Nucleus accumbens (tissue), 56 donors: Measurements from ENCODE around the gene SMIM35.

Experiments
- DNase-seq, 56 donors: peaks; one replicate each; lab custom pipeline; 2025; lab: John Stamatoyannopoulos, UW

SMIM35 gene

DNA sequence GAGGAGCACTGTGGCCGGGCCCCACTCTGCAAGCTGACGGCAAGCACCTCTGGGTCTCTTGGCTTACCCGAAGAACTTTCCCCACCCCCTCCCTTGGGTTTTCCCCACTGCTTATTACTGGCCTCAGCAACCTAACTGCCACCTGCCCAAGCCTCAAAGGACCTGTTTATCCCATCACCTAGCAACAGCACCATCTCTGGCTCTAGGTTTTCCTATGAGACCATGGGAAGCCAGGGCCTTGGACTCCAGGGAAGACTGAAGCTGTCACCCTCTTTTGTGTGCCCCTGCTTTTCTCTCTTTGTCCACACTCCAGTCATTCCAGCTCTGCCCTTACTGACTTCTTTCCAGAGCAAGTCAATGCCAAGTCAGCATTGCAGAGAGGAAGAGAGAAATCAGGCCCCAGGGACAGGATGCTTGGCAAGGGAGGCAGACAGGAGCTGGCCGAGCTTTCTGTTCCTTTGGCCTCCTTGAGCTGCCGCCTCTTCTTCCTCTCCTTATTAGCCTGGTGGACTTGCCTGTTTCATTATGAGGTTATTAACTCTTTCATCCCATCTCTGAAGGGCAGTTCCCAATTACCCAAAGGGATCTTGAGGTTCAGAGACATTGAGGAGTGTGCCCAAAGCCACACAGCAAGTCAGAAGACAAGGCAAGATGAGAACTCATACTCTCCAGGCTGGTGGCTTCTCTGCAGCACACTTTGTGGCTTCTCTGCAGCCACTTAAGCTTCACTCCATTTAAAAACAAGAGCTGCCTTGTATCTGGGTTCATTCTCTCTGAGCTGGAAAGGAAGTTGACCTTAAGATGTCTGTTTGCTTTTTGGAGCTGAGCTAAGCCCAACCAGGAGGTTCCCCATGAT, at the start of gene SMIM35:
TSS of gene SMIM35 (minus strand) at position 51 of the 856 bp plus-strand sequence. CDS start 206 bp downstream, outside the sequence.
- peak in 4 of 56 donors; percentile 6 to 13 (median 10) for DNase-seq

DNA sequence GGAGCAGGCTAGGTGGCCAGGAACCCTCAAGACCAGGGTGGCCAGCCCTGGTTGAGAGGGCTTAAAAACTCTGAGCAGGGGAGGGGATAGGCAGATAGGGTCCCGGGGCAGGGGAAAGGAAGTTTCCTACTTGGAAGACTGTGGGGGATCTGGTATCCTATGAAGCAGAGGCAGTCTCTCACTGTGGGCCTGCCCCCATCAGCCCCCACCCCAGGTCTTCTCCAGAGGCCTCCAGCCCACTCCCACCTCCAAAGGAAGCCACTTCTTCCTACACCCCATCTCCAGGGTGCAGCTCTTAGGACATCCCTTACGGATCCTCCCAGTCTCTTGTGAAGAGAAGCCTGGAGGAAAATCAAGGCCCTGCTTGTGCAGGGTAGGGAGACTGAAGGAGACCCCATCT, 49.6 kb upstream of the SMIM35 start:
- no peak for DNase-seq

DNA sequence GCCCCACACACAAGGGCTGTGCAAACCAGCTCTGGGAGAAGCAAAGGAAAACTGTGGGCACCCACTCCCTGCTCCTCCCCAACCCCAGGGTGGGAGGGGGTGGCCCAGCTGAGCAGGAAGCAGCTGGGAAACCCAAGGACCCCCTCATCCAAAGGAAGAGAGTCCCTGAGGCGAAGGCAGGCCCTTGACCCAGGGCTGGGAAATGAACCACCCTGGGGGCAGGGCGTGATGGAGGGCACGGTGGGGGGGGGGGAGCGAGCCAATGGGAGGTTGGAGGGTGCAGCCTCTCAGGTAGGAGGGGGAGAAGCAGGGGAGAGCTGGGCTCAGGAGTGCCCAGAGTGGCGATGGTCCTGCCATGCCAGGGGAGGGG, 49.0 kb upstream of the SMIM35 start:
- DNase-seq, result no peak

DNA sequence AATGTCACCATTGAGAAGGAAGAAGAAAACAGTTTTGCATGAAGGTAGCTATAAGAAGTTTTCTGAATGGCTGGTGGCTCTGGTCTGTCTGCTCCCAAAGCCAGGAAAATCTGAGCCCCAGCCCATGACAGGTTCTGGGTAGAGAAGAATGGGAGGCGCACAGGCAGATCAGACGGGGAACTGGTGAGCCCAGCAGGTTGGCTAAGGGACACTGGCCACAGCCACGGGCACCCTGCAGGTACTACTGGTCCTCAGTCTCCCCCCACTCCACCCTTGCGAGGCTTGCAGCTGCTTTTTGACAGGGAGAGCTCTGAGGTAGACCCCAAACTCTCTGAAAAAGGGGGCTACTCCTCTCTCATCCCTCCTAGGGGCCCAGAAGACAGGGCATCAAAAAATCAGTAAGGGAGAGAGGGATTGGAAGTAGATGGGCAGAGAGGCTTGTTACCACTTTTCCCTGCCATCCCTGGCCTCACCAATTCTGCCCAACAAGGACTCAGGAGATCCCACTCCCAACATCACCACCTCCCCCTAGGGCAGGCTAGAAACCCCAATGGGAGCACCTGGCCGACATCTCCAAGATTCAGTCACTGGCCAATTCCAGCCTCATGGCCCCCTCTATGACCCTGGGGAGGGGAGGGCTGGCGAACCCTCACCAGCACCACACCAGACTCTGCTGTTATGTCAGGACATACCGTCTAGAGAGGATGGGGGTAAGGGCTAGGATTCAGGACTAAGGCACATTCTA, 48.5 kb upstream of the SMIM35 start:
- no peak for DNase-seq

DNA sequence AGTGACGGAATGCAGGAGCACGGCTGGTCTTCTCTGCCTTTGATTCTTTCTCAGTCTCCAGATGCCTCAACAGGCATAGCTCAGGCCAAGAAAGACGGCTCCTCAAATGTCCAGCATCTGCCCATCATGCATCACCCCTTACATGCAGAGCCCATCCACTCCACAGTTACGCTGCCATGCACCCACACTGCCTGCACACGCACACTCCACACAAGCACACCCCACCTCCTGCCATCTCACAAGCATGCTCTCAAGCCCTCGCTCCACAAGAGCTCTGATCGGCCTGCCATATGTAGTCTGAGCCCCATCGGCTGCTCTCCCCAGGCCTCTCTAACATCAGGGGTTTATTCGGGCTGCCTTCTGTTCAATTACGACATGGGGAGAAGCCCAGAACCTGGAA, 47.1 kb upstream of the SMIM35 start:
- DNase-seq, result no peak

DNA sequence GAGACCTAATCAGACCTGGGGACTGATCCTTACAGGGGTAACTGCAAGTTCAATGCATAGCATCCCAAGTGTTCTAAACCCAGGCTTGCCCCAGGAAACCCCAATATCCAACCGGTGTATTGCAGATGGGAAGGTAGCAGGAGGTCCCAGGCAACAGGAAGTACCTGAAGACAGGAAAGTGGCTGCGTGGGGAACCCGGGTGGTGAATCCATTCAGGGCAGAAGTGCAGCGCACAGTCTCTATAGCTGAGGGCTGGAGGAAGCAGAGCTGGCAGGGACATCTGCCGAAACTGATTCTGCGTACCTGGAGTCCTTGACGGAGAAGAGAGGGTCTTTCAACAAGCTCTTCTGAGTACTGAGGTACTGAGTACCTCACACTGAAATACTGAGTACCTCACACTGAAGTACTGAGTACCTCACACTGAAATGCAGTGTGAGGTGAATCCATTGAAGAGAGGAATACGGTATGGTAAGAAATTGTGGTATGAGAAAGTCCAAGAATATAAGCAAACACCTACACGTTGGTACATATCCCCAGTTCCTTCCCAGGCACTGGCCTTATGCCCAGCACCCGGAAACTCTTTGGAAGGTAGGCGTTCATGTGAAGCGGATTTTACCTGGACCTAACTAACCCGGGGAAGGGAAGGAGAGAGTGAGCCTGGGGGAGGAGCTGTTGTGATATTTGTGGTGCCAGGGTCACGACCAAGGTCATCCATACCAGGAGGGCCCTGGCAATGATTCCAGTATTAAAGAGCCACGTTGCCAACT, 45.8 kb upstream of the SMIM35 start:
- no peak for DNase-seq

DNA sequence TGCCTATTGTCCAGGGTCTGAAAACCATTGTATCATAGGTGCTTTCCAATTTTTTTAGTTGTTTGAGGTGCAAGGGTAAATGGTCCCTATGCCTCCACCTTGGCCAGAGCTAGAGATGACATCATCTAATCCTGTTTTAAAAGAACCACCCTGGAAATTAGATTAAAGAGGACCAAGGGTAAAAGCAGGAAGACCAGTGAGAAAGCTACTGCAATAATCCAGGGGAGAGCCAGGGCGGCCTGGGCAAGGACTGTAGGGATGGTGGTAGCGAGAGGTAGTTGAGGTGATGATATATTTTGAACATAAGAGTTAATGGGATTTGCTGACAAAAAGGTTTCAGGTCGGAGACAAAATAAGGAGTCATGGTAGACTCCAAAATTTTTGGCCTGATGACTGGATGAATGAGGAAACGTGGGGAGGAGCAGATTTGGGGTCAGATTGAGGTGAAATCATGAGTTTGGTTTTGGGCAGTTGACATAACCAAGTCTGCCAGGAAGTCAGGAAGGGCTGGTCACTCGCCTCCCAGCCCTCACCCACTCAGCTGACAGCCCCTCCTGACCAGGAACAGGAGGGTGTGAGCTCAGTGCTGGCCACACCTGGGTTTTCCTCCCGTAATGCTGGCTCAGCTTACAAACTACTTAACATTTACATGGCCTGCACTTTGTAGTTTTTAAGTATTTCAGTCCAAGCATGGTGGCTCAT, 42.9 kb upstream of the SMIM35 start:
- DNase-seq, result no peak

DNA sequence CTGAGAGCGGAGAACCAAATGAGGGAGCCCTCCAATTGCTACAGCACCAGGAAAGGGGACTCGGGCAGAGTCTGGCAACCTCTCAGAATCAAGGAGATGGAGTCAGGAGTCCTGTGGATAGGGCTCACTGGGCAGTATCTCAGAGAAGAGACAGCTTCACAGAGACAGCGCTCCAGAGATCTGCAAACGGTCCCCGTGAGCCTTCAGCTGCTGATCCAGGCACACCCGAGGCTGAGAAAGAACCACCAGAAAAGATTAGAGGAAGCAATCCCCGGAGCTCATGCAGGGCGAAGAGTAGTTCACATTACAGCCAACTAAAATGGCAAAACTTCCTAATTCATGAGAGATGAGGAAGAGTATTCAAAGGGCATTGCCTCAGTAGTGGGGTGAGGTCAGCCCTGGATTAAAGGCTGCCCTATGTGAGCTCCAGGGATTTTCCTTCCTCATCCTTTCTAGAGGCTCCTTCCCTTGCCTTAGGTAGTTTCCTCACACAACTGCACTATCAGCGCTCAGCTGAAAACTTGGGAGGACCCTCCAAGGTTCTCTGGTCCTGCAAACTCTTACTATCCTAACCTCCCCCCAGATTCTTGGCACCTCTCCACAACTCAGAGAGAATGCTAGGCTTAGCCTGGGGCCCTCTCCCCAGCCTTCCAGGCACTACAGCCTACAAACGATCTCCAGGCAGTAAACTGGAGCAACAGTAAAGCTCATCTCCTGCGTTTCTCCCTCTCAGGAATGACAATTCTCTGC, 42.1 kb upstream of the SMIM35 start:
- DNase-seq, result no peak

DNA sequence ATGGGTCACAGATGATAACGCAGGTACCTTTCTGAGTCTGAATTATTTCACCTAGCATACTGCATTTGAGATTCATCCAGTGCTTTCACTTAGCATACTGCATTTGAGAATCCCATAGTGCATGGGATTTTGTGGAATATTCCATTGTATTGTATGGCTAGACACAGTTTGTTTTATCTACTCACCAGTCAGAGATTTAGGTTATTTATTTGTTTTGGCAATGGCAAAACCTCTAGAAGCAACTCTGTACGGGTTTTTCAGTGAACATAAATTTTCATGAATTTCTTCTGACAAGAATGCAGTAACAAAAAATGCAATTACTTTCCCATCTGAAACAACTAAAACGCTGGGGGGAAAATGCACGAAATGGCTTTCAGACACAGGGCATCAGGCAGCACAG, 41.5 kb upstream of the SMIM35 start:
- DNase-seq, result no peak

DNA sequence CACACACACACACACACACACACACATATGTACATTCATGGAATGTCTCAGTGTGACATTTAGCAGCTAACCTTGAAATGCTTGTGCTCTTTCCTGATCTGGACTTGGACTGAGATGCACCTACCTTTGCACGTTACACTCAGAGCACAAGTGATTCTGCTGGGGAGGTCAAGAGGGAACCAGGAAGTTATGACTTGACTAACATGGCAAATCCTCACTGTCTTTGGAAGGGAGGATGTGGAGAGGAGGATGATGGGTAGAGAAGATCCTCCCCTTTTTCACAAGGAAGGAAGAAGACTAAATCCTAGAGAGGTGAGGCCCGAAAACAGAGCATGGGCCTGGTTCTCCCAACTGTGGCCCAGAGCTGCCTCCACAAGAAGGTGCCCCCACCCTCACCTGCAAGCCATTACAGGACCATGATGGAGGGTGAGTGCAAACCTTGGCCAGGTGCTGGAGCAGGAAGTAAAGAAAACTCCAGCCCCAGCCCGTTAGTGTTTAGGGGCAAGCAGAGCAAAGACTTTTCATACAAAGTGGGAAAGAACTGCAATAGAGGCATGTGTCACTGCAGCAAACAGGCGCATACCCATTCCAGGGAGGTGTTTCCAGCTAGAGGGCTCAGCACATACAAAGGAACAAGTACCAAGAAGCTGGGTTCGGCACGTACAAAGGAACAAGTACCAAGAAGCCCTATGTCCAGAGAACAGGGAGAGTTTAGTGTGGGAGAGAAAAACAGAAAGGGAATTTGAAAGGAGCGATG, 39.5 kb upstream of the SMIM35 start:
- DNase-seq, result no peak

DNA sequence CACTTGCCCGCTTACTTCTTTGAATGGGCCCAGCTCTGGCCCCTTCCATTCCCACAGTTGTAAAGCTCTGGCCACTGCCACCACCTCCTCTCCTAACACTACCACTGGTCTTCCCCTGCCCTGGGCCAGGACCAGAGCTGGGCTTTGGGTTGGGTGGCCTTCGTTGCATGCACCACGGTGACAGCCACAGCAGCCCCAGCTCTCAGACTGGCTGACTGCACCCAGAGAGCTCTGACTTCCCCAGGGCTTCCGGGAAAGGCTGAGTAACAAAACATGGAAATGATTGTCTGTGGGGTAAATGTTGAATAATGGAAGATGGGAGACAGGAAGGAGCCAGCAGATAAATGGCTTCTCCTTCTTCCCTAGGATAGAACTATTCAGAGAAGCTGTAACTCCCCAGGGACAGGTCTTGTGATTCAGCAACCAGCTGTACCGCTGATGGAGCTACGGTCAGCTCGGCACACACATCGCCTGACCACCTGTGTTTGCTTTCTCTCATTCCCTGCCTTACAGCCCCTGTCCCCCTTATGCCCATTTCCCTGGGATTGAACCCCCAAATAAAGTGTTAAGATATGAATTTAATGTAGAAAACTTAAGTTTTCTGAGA, 38.3 kb upstream of the SMIM35 start:
- DNase-seq, result no peak

DNA sequence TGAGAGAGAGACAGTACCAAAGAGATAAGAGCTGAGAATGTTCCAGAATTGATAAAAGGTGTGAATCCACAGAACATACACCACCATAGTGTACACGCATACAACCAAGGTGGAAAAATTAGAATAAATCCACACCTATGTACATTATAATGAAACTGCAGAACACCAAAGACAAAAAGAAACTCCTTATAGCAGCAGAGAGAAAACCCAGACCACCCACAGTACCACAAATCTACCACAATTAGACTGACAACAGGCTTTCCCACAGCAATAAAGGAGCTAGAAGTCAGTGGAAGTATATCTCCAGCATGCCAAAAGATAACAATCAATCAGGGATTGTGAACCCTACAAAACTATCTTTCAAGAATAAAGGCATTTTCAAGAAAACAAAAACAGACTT, 34.0 kb upstream of the SMIM35 start:
- DNase-seq, result no peak

DNA sequence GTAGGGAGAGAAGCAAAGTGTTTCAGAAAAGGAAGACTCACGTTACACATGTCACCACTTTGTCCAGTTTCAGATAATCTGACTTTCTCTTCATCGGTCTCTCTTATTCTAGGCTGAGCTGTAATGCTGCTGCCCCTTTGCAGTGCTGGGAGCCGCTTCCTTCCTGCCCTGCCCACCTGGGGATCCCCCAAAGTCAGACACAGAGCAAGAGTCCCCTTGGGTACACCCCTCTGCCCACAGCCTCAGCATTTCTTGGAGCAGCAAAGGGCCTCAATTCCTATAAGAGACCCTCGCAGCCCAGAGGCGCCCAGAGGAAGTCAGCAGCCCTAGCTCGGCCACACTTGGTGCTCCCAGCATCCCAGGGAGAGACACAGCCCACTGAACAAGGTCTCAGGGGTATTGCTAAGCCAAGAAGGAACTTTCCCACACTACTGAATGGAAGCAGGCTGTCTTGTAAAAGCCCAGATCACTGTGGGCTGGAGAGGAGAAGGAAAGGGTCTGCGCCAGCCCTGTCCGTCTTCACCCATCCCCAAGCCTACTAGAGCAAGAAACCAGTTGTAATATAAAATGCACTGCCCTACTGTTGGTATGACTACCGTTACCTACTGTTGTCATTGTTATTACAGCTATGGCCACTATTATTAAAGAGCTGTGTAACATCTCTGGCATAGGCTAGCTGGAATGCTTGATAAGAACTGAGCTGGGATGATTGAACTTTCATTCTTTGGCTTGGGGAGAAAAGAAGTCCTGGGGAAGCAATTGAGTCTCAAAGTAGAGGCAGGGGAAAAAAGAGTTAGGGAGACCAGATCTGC, 31.2 kb upstream of the SMIM35 start:
- no peak for DNase-seq

DNA sequence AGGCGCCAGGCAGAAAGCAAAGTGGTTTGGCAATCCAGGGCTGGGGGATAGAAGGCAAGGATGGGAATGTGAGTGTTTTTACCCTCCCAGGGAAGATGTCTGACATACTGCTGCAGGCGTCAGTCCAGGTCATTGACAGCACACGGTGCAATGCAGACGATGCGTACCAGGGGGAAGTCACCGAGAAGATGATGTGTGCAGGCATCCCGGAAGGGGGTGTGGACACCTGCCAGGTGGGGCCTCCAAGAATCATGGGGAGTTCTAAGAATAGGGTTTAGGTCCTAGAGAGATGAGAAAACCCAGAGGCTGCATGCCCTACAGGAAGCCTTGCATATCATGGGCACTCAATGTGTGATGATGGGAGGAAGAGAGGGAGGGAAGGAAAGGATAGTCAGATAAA, 28.3 kb upstream of the SMIM35 start:
- DNase-seq, result no peak

DNA sequence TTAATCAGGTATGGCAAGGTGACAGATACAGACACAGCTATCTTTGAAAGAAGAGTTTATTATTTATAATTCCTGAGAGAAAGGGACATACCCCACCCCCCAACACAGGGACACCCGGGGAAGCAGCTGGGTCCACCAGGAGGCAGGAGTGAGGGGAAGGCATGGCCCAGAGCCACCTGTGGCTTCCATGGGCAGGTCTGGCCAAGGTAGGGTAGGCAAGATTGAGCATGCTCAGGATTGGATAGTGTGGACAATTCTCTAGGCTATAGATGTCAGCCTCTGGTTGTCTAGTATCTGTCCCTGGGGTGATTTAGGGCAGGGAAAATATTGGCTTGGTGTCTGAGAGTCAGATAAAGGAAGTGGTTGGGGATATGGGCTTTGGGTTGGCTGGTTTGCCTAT, 27.5 kb upstream of the SMIM35 start:
- DNase-seq, result no peak

DNA sequence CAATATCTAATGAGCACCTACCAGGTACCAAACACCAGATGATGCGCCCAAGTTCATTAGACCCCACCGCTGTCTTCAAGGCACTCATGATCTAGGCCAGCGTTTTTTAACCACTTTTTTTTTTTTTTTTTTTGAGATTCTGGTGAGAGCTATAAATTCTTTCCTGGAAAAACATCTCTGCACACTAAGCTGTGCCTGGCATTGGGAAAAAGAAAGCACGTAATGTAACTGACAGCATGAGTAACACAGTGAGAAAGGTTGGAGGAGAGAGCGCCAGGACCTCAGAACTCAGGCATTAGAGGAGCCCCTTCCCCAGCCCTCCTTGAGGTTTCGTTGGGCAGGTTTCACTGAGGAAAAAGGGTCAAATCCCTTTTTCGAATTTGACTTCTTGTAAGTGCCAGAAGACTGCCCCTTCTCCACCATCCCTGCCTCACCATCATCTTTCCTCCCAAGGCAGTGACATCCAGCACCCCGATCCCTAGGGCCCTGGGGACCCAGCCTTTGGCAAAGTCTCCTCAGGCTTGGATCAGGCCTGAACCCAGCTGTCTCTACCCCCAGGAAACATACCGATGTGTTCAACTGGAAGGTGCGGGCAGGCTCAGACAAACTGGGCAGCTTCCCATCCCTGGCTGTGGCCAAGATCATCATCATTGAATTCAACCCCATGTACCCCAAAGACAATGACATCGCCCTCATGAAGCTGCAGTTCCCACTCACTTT, 26.1 kb upstream of the SMIM35 start:
- peak in 2 of 56 donors; percentile 12 to 19 for DNase-seq

DNA sequence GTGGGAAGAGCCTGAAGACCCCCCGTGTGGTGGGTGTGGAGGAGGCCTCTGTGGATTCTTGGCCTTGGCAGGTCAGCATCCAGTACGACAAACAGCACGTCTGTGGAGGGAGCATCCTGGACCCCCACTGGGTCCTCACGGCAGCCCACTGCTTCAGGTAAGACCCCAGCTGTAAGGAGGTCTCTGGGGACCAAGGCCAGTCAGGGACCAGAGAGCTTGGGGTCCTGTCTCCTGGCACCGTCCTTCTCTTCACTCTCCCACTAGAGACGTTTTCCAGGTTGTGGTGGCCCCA, 24.9 kb upstream of the SMIM35 start:
- no peak for DNase-seq
